Right lobe of liver (tissue), 6 donors: Measurements from ENCODE around the gene LEMD3. TPM values are rescaled to one million over a fixed set of nuclear protein-coding genes. Genes with fewer than 3 reads are reported as not detected.

ENCODE experiments used
- ATAC-seq, 4 donors: fragments of 200-7000 bp; cut with Tn5 transposase; one replicate each; pipeline ENCODE4 v1.9.1; 2020; ENCODE audit warnings: mild to moderate bottlenecking in 4 of 4, moderate library complexity in 4 of 4
- DNase-seq, 3 donors: peaks; one replicate each; pipeline ENCODE4 v3.0.0-alpha.2; 2020
- H3K27ac ChIP-seq, 3 donors: fragments of 200-600 bp; one replicate each; pipeline ENCODE4 v1.8.0; 2022
- H3K27me3 ChIP-seq, 2 donors: fragments of 200-600 bp; one replicate each; pipeline ENCODE4 v1.8.0; 2022
- H3K36me3 ChIP-seq, 4 donors: fragments of 200-600 bp; sonication (generic) in 1 of 4; one replicate each; pipeline versions ENCODE4 v1.5.1 to v1.8.0; 2017 to 2022; ENCODE audit warnings: control low read depth in 1 of 4
- H3K4me1 ChIP-seq, 4 donors: fragments of 200-600 bp; sonication (generic) in 1 of 4; one replicate each; pipeline versions ENCODE4 v1.5.1 to v1.8.0; 2017 to 2022; ENCODE audit warnings: control low read depth in 1 of 4
- H3K4me3 ChIP-seq, 3 donors: fragments of 200-600 bp; one replicate each; pipeline ENCODE4 v1.8.0; 2022
- H3K9me3 ChIP-seq, 4 donors: fragments of 200-600 bp; sonication (generic) in 1 of 4; one replicate each; pipeline versions ENCODE4 v1.5.1 to v1.8.0; 2017 to 2022; ENCODE audit warnings: control low read depth in 1 of 4
- POLR2A ChIP-seq: fragments of 450-650 bp; IDR thresholded peaks from one replicate; pipeline ENCODE4 v1.6.1; 2017; ENCODE audit warnings: antibody characterized with exemption, mild to moderate bottlenecking
- WGBS: methylation state at CpG from one replicate; pipeline ENCODE4 v1.1.6; 2018; ENCODE audit warnings: low coverage, low lambda C conversion rate; ENCODE audit not compliant: insufficient coverage; ENCODE audit errors: missing lambda C conversion rate; 5-methylcytosine and 5-hydroxymethylcytosine counted together
- intact Hi-C, 2 donors: fragments of 100-400 bp; cut with DNase I; formaldehyde crosslinking; loops; one replicate each; pipeline versions ENCODE4 v1.11.2 to v1.14.1; 2022
- total RNA-seq, 6 experiments: library from RNA; depleted of rRNA in 2 of 6; stranded (reverse); fragments of >200 nt in 2 of 6; fragmentation: NEBNext Ultra II Directional in 3 of 6; extraction: Animal tissue kit (Norgen Biotek cat#: 25700) in 3 of 6; gene quantifications; one replicate each; pipeline versions ENCODE4 v1.1.0 to v1.2.4, GENCODE V29; 2016 to 2023
- TF ChIP-seq, protein P1 (sequence below), 4 donors: fragments of 200-600 bp in 3 of 4; fragments of 450-650 bp in 1 of 4; IDR thresholded peaks; one replicate each; pipeline versions ENCODE4 v1.5.1 to v1.8.0; 2016 to 2022; ENCODE audit warnings: antibody characterized with exemption in 4 of 4, mild to moderate bottlenecking in 2 of 4
- donor health status: DM: no; HTN: yes; CAD: no.
- donor health status: DM: no; HTN: no; CAD: no.
- donor health status: DM: no; HTN: no; CAD: no.
- donor health status: DM: no; HTN: yes; CAD: no.
- donor health status: DM: no; HTN: yes; CAD: no.

The LEMD3 gene
- total RNA-seq, 6 experiments from 2014 or later: 8.6 to 19.0 (median 11.6) TPM

DNA sequence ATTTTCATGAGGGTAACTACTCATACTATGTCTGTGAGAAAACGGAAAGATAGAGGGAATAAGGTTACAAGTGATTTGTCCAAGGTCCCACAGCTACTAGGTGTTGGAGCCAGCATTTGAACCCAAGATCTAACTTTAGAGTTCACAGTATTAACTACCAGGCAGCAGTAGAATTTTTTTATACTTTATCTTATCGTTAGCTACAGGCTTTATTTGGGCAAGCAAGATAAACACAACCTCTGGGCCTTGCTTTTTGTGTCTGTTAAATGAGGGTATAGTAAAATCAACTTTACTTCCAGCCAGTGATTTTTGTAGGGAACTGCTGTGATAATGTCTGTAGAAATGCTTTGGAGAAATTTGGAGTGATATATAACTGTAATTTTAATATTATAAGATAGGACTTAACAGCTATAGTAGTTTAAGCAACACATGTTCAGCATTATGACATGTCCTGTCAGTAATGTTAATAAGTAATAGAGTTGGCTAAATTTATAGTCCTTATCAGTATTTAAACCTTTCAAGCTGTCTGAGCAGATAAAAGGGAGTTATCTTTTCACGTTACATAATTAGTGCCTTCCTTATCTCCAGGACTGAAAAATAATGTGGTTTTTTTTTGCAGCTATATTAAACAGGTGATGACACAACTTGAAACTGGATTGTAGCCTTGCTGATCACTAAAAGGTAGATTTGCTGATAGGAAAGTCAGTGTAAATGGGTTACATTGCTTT is 12.8 kb downstream of the LEMD3 start:
- Histone ChIP-seq H3K36me3 (no peaks in the 10 kb centered on the region), H3K27me3 (no peaks in the 10 kb centered on the region), H3K9me3 (no peaks in the 10 kb centered on the region), H3K4me1 (peaks cover 0 to 20% (median 8%) of the 10 kb centered on the region in 4 donors), H3K4me3 (no peak overlapping the region), H3K27ac (peak overlapping the region in 2 of 3 donors; percentile 28 to 68)
- no peak for DNase-seq
- TF ChIP-seq POLR2A: no peak
- intact Hi-C loops: no loop called here
- peak; percentile 91 to 94 (median 94) for ATAC-seq
- 14% methylated on average over 3 of the region's 3 CpGs for WGBS

DNA sequence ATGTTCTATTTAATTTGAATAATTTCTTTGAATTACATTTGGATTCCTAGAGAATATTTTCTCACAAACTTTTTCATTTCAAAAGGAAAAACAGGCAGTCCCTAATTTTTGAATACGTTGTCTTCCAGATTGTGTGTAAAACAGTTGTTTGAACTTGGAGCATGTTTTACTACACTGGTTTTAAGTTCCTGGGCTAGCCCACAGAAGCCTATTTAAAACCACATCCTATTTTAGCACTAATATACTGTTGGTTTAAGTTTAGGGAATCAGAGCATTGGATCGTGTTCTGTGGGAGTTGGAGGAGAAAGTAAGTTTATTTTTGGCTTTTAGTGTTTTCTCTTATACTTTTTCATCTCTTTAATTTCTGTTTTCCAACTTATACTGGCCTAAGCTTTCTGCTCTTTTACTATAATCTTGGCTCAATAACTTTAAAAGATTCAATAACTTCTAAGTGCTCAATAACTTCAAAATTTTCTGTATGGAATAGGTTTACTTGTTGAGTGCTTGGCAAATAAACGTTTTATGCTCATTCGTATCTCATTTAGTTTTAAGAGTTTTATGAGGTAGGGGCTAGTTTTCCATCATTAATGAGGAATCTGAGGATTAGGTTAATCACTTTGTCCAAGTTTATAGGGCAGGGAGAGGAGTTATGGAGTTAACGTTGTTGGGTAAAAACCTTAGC is 14.9 kb downstream of the LEMD3 start:
- TF ChIP-seq, protein P1, sequence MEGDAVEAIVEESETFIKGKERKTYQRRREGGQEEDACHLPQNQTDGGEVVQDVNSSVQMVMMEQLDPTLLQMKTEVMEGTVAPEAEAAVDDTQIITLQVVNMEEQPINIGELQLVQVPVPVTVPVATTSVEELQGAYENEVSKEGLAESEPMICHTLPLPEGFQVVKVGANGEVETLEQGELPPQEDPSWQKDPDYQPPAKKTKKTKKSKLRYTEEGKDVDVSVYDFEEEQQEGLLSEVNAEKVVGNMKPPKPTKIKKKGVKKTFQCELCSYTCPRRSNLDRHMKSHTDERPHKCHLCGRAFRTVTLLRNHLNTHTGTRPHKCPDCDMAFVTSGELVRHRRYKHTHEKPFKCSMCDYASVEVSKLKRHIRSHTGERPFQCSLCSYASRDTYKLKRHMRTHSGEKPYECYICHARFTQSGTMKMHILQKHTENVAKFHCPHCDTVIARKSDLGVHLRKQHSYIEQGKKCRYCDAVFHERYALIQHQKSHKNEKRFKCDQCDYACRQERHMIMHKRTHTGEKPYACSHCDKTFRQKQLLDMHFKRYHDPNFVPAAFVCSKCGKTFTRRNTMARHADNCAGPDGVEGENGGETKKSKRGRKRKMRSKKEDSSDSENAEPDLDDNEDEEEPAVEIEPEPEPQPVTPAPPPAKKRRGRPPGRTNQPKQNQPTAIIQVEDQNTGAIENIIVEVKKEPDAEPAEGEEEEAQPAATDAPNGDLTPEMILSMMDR (IDR thresholded peaks at IDR 0.05): no peak
- TF ChIP-seq POLR2A: no peak
- intact Hi-C loops: no loop called here
- no peak overlapping the region for H3K27ac ChIP-seq
- no peak for ATAC-seq
- no peaks in the 10 kb centered on the region for H3K36me3 ChIP-seq
- DNase-seq: no peak
- H3K4me3 ChIP-seq: no peak overlapping the region
- no peaks in the 10 kb centered on the region for H3K9me3 ChIP-seq
- no peaks in the 10 kb centered on the region for H3K27me3 ChIP-seq
- WGBS: 85% methylated on average over 5 of the region's 5 CpGs
- H3K4me1 ChIP-seq: peaks cover 0 to 33% (median 8%) of the 10 kb centered on the region in 4 donors

DNA sequence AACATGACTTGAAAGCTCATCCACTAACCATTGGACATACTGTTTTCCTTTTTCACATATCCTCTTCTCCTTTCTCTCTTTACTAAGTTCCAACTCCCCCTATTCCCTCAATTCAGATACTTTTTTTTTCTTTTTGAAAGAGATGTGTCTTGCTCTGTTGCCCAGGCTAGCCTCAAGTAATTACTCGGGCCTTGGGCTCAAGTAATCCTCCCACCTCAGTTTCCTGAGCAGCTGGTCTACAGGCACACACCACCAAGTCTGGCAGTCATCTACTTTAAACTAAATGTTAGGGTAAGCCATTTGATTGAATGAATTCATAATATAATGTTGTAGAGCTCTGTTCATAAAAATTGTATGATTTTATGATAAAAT is 15.5 kb downstream of the LEMD3 start:
- ATAC-seq (no peak), DNase-seq (no peak)
- Histone ChIP-seq H3K4me1 (peaks cover 0 to 33% (median 8%) of the 10 kb centered on the region in 4 donors), H3K36me3 (no peaks in the 10 kb centered on the region), H3K9me3 (no peaks in the 10 kb centered on the region), H3K27ac (no peak overlapping the region), H3K4me3 (no peak overlapping the region), H3K27me3 (no peaks in the 10 kb centered on the region)
- WGBS: 64% methylated on average over 1 of the region's 1 CpG
- TF ChIP-seq, protein P1 (IDR thresholded peaks at IDR 0.05): no peak
- TF ChIP-seq POLR2A: no peak
- intact Hi-C loops: no loop called here

DNA sequence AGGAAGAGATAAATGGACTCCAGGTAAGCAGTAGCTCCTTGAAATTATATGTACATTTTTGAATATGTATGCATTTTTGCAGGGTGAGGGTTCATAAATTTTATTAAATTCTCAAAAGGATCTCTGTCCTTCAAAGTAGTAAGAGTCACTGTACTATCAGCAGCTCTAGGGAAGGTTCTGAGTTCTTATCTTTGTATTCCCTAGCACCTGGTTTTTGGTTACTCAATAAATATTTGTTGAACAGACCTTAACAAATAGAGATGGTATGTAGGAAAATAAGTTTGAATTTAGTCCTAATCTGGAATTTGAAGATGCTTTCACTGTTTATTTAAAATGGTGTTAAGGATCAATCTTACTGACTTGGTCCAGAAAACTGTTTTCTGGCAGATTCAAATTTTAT is 18.3 kb downstream of the LEMD3 start:
- no peak for DNase-seq
- no peak overlapping the region for H3K27ac ChIP-seq
- H3K9me3 ChIP-seq: no peaks in the 10 kb centered on the region
- peak in 2 of 4 donors; percentile 23 to 69 for ATAC-seq
- peaks cover 0 to 26% (median 4%) of the 10 kb centered on the region in 4 donors for H3K4me1 ChIP-seq
- TF ChIP-seq POLR2A: no peak
- TF ChIP-seq, protein P1 (IDR thresholded peaks at IDR 0.05): no peak
- intact Hi-C loops: no loop called here
- H3K4me3 ChIP-seq: no peak overlapping the region
- H3K27me3 ChIP-seq: no peaks in the 10 kb centered on the region
- no peaks in the 10 kb centered on the region for H3K36me3 ChIP-seq

GRCh38 chr12:65188179-65188701 is 18.9 kb downstream of the LEMD3 start:
- no peaks in the 10 kb centered on the region for H3K27me3 ChIP-seq
- WGBS: 45% methylated on average over 3 of the region's 3 CpGs
- H3K27ac ChIP-seq: no peak overlapping the region
- no peaks in the 10 kb centered on the region for H3K9me3 ChIP-seq
- intact Hi-C loops: no loop called here
- H3K4me3 ChIP-seq: no peak overlapping the region
- TF ChIP-seq, protein P1 (IDR thresholded peaks at IDR 0.05): no peak
- TF ChIP-seq POLR2A: no peak
- peak in 2 of 4 donors; percentile 41 to 67 for ATAC-seq
- peaks cover 0 to 20% (median under 1%) of the 10 kb centered on the region in 4 donors for H3K4me1 ChIP-seq
- H3K36me3 ChIP-seq: no peaks in the 10 kb centered on the region
- no peak for DNase-seq
